Activated CD8-positive, alpha-beta memory T cell treated with anti-CD3 and anti-CD28 coated beads for 36 hours (primary cell): ENCODE data around the gene MAP2K3. TPM values are rescaled to one million over a fixed set of nuclear protein-coding genes. Genes with fewer than 3 reads are reported as not detected.

Experiments used
- CTCF ChIA-PET: fragments of 350-600 bp; sonication (Branson Sonifier 250); formaldehyde crosslinking; loops from one replicate; lab custom pipeline; 2021; ENCODE audit warnings: antibody characterized with exemption; lab: Charles Lee
- POLR2A ChIA-PET: fragments of 350-600 bp; sonication (Branson Sonifier 250); formaldehyde crosslinking; loops from one replicate; lab custom pipeline; 2021; ENCODE audit warnings: antibody characterized with exemption; lab: Charles Lee
- total RNA-seq, 2 experiments: library from RNA; stranded (reverse); gene quantifications; one replicate each; pipeline ENCODE4 v1.2.3, GENCODE V29; 2021

MAP2K3 gene
- 100 to 1,000 TPM; 170 to 171 TPM for total RNA-seq

DNA sequence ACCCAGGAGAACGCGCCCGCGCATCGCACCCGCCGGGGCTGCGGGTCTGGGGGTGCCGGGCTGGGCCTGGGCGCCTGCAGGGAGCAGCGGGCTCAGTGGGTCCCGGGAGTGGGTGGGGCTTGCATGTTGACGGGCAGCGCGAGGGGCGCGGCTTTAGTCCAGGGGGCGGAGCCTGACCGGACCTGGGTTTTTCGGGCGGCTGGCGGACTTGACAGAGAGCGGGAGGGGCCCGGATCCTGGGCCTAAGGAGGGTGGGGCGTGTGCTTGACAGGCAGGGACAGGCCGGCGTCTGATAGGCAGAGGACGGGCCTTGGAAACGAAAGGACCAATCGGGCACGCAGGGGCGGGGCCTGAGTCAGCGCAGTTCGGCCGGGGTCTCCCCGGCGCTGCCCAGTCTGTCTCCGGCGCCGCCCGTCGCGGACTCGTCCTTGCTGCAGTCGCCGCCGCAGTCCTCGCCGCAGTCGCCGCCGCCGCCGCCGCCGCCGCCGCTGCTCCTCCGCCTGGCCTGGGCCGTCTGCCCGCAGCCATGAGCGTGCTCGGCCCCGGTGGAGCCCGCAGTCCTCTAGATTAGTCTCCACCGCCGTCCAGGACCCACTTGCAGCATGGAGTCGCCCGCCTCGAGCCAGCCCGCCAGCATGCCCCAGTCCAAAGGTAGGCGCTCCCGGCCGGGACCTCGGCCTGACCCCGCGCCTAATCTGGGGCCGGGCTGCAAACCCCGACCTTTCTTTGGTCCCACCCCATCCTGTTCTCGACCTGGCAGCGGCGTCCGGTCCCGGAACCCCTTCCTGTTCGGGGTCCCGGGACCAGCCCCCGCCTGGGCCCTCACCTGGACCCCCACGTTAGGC is at the start of gene MAP2K3:
Gene MAP2K3, plus strand, starts transcription at position 393 of the 845 bp plus-strand sequence. Its CDS starts 210 bp downstream, at position 603.
- ChIA-PET CTCF (no interaction called here), POLR2A (interaction anchor here (1.6 kb wide), 1 partner anchor 9 kb away, joined by 5 read pairs; no protein-coding TSS in a partner anchor)

DNA sequence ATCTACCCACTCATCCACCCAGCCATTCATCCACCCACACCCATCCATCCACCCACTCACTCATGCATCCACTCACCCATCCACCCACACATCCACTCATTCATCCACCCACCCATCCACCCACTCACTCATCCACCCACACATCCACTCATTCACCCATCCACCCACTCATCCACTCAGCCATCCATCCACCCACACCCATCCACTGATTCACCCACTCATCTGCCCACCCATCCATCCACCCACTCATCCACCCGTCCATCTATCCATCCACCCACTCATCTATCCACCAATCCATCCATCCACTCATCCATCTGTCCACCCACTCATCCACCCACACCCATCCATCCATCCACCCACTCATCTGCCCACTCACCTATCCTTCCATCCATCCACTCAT is 48.6 kb upstream of the MAP2K3 start:
- CTCF ChIA-PET: no interaction called here
- POLR2A ChIA-PET: no interaction called here

DNA sequence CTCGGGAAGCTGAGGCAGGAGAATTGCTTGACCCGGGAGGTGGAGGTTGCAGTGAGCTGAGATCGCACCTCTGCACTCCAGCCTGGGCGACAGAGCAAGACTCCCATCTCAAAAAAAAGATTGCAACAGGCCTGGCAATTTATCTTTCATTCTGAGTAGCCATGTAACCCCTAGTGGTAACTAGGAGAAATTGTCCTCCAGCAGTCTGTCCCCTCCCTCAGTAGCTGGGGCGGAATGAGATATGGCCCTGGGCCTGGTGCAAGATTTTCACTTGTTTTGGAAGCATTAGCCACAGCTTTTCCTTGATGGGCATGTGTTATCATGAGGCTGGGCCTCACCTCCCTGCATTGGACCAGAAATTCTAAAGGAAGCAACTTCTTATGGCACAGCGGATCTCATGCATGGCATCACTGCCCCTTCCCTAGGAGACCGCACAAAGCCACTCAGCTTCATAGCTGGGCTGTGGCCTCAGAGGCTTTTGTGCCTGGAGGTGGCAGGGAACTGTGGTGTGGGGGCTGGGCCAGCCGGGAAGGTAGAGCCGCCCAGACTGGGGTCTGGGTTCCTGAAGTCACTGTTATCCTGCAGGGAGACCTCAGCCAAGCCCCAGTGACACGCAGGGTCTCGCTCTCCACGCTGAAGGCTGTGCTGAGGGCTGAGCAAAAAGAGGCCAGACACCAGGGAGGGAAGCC is 44.7 kb upstream of the MAP2K3 start:
- ChIA-PET CTCF (no interaction called here), POLR2A (no interaction called here)

DNA sequence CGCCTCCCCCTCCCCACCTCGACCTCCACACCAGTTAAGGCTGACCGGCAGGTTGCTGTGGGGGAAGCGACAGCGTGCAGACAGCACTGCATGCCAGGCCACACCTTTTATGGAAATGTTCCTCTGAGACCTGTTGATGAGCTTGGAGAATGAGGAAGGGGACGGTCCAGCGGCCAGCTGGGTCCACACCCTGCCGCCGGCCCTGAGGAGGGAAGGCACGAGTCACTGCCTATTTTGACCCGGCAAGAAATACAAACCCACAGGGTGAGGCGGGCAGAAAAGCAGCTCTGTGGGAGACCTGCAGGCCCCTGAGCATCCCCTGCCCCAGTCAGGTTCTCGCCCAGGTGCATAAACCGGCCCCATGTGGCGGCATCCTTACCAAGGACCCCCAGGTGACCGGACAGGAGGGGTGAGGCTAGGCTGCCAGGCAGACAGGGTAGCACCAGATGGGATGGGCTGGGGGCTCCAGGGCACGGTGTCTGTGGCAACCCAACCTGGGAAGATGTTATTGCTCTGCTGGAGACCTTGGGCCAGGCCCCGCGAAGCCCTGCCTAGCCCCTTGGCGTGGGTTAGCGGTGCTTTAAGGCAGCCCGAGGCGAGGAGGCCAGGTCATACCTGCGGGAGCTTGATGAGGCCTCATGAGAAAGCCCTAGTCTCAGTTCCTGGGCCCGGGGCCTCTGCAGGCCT is 44.0 kb upstream of the MAP2K3 start:
- CTCF ChIA-PET: no interaction called here
- POLR2A ChIA-PET: no interaction called here

DNA sequence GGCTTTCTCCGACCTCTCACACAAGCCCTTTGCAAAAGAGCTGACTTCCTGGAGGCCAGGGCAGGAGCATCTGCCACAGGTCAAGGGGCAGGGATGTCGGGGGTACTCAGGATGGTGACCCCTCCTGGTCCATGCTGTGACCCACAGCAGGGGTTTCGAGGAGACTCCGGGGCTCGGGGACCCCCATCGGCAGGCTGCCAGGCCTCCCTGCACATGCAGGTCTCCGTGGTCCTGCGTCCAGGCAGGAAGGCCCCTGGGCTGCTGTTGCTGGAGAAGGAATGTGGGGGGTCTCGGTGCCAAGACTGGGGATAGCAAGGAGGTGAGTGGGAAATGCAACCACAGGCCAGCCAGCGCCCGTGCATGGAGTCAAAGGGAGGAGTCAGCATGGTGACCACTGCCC is 42.9 kb upstream of the MAP2K3 start:
- CTCF ChIA-PET: no interaction called here
- POLR2A ChIA-PET: no interaction called here

DNA sequence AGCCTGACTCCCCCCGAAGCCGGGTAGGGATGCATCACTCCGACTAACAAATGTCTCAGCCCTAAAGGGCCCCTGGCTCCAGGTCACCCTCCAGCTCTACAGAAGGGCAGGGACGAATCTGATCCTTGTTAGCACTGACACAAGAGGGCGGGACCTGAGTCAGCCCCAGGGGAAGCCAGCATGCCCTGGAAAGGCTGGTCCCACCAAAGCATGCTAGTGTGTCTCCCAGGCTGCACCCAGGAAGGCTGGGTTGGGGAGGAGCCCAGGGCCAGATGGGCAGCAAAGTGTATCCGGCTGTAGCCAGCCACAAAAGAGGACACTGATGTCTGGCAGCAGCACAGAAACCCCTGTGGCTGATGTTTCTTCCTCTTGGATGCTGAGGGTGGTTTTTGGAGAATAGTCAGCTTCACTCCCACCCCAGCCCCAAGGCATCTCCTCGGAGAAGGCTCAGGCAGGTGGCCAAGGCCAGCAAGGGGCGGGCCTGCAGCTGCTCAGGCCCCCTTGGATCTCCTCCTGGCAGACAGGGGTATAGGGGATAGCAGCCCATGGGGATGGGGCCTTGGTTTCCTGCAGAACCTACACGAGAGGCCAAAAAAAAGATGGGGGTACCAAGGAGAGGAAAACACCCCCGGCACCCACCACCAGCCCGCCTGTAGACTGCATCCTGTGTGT is 42.3 kb upstream of the MAP2K3 start:
- CTCF ChIA-PET: no interaction called here
- POLR2A ChIA-PET: no interaction called here

DNA sequence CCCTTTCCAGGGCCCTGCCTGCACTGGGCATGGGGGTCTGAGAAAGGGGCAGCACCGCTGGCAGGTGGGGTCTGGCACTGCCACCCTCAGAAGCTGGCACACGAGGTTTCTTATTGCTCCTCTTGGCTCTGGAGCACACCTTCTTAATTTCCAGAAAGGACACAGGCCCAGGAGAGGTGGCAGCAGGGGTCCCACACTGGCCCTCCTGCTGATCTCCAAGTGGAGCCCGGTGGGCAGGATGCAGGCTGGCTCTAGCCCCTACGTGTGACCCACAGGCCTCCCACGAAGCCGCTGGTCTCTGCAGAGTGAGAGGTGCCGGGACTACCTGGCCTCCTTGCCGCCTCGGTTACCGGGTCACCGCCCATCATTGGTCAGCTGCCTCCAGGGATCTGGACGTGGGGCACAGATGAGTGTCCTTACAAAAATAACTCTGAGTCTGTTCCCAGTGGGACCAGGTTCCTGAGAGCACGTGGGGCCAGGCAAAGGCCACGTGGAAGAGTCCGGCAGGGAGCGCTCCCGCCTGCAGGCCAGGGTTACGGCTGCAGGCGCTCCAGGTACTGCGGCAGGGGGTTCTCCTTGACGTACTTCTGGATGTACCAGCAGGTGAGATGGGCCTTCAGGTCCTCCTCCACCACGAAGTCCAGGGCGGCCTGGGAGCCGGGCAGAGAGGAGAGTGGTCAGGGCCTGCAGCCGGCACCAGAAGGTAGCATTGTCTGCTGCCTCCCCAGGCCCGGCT is 41.6 kb upstream of the MAP2K3 start:
- CTCF ChIA-PET: no interaction called here
- POLR2A ChIA-PET: no interaction called here

DNA sequence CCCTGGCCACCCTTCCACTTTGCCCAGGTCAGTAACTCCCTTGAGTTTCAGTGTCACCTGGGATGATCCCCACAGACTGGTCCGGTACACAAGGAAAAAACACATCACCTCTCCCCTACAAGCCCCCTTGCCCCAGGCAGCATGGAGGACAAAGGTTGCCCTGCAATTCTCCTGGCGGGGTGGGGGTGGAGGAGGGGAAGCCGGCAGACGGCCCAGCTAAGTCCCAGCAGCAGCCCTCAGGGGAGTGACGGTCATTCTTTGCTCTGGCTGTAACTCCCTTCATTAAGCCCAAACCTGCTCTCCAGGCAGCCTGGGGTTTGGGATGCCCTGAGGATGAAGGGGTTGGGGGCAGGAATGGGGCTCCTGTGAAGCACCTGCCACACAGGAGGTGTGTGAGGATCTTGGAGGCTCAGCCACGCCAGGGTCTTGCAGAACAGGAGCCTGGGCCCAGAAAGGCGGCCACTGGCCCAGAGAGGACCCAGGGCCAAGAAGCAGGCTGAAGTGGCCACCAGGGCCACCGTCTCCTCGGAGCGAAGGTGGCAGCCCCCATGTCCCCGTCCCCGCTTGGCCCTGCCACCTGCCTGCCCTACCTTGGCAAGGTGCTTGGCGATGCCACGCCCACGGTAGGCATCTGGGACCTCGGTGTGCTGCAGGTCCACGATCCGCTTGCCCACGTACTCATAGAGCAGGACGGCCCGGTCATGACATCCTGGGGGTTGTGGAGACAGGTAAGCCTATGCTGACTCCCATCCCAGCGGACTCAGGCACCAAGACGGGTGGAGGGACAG is 40.8 kb upstream of the MAP2K3 start:
- ChIA-PET POLR2A (interaction anchor here (0.5 kb wide), 1 partner anchor 306 kb away, joined by 3 read pairs; no protein-coding TSS in a partner anchor), CTCF (no interaction called here)

DNA sequence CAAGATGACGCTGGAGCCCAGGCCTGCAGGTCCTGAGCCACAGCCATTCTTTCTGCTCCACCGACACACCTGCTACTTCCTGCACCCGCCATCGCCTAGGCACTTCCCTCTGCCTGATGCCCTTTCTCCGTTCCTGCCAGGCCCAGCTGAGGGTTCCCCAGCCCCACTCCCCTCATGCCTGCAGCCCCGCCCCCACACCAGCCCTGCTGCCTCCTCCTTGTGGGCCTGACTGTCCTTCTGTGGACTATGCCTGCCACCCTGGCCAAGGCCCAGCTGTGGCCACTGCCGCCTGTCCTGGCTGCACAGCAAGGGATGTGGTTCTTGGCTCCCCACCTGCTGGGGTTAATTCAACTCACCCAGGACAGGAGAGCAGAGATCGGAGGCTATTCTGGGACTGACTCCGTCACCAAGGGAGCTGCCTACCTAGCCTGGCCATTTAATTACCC is 38.8 kb upstream of the MAP2K3 start:
- CTCF ChIA-PET: interaction anchor here (0.6 kb wide), 1 partner anchor 9 kb away, joined by 3 read pairs; no protein-coding TSS in a partner anchor

DNA sequence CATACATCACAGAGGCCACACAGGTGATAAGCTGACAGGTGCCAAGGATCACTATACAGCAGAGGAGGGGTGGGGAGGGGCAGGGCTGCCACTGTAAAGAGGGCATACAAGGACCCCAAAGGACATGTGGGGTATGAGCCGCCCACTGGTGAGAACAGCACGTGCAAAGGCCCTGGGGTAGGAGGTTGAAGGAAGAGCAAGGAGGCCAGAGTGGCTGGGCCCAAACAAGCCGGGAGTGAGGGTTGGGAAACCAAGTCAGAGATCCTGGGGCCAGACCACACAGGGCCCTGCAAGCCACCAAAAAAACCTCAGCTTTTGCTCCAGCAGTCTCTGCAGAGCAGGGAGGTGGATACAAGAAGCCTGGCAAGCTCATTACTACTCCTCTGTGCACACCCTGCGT is 37.8 kb upstream of the MAP2K3 start:
- CTCF ChIA-PET: no interaction called here
- POLR2A ChIA-PET: interaction anchor here (0.6 kb wide), 1 partner anchor 9 kb away, joined by 8 read pairs; no protein-coding TSS in a partner anchor

More for the DNA sequence above, 38.8 kb upstream of the MAP2K3 start:
- POLR2A ChIA-PET: no interaction called here

DNA sequence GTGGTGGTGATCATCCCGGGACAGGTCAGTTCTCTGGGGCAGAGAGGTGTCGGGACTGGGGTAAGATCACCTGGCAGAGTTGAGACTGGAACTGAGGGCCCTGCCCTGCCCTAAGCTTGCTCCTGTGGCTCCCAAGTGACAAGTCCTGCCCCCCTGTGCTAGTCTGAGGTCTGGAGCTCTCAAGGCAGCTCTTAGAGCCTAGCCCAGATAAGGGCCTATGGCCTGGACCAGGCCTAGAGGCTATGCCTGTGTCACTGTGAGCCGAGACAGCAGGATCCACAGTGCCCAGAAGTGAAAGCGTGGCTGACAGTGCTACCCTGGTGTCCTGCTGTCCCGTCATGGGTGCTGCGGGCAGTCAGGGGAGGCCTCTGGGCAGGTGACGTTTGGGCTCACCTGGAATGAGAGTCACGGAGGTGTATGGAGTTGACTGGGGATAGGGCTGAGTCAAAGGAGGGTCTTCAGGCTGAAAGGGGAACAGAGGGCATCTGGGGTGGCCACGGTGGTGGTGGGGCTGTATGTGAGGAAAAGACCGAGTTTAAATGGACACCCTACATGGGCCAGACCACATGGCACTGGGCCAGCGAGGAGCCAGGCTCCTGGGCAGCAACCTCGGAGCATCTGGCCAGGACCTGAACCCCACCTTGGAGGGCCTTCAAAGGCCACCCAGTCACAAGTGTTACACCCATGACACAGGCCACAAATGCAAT is 36.8 kb upstream of the MAP2K3 start:
- CTCF ChIA-PET: no interaction called here
- POLR2A ChIA-PET: no interaction called here

DNA sequence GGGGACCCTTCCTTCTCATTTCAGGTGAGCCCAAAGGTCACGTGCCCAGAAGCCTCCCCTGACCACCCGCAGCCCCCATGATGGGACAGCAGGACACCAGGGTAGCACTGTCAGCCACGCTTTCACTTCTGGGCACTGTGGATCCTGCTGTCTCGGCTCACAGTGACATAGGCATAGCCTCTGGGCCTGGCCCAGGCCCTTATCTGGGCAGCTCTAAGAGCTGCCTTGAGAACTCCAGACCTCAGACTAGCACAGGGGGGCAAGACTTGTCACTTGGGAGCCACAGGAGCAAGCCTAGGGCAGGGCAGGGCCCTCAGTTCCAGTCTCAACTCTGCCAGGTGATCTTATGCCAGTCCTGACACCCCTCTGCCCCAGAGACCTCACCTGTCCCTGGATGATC is 36.0 kb upstream of the MAP2K3 start:
- POLR2A ChIA-PET: no interaction called here
- CTCF ChIA-PET: no interaction called here

DNA sequence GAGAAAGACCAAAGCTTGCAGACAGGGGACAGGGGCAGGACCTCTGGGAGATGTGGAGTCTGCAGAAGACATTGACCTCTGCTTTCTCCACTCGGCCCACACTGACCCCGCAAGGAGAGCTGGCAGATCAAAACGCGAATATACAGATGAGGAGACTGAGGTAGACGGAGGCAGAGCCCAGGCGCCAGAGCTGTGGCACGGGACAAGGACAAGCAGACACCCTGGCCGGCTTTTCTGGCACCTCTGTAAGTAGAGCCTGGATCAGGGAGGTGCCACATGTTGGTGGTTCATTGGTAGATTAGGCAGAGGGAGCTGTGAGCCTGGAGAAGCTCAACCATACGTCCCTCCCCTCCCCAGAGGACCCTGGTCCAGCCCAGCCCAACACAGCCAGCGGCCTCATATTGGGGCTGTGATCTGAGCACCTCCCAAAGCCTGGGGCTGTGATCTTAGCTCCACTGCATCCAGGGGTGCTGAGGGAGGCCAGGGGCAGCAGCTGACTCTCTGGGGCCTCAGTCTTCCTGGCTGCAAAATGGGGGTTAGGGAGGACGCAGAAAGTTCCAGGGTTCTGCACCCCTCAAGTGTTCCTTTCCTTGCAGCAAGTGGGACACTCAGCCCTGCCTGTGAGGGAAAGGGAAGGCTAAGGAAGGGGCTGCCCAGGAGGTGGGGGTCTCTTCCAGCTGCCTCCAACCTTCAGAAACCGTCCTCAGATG is 35.3 kb upstream of the MAP2K3 start:
- CTCF ChIA-PET: interaction anchor here (1.2 kb wide), 1 partner anchor 31 kb away, joined by 3 read pairs; no protein-coding TSS in a partner anchor
- POLR2A ChIA-PET: interaction anchor here (0.6 kb wide), 1 partner anchor 264 kb away, joined by 6 read pairs; no protein-coding TSS in a partner anchor

DNA sequence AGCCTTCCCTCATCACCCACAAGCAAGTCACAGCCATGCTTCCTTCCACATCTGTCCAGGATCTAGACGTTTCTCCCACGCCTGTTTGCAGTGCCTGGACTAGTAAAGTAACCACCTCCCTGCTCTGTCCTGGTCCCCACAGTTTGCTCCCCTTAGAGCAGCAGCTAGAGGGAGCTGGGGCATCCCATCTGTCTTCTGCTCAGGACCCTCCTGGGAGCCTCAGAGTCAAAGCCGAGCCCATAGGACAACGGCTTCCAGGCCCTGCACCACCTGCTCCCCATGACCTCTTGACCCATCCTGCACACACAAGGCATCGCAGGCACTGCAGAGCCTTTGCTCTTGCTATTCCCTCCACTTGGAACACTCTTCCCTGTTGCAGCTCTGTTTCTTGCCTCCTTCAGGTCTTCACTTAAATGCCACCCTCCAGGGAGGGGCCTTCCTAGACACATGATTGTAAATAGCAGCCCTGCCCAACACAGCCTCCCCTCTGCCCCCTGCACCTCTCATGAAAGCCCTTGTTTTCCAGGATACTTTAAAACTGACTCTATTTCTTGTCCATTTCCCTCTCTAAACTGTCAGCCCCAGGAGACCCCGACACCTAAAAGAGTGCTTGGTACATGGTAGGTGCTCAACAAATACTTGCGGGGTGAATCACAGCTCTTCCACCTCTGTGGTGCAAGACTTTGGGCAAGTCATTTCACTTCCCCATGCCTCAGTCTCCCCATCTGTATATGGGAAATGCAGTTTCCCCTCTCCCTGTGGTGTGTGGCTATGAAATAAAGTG is 34.4 kb upstream of the MAP2K3 start:
- CTCF ChIA-PET: interaction anchor here (1.2 kb wide), 1 partner anchor 30 kb away, joined by 3 read pairs; no protein-coding TSS in a partner anchor

DNA sequence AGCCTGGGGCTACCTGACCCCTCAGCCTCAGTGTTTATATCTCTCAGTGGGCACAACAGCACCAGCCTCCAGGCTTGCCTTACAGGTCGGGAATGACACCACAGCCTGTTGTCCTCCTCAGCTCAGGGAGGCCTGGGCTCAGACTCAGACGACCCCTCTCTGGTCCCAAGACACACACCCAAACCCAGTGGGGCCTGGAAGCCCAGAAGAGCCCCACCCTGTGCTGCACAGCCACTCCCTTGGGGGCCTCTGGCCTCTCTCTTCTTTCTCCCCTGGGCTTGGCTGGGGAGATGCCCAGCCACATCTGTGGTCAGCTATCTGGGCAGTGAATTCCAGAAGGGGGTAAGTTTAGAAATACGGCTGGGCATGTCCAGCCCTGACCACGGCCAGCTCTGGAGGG is 33.7 kb upstream of the MAP2K3 start:
- ChIA-PET CTCF (no interaction called here), POLR2A (no interaction called here)

More for the DNA sequence above, 34.4 kb upstream of the MAP2K3 start:
- POLR2A ChIA-PET: no interaction called here
